GM10847 (cell line): Measurements from ENCODE around the gene FGFRL1.

ENCODE experiments used
- POLR2A ChIP-seq: IDR thresholded peaks from 2 replicates; pipeline ENCODE4 v1.6.1; 2011; ENCODE audit not compliant: insufficient read length; ENCODE audit errors: extremely low read depth

Gene FGFRL1

DNA sequence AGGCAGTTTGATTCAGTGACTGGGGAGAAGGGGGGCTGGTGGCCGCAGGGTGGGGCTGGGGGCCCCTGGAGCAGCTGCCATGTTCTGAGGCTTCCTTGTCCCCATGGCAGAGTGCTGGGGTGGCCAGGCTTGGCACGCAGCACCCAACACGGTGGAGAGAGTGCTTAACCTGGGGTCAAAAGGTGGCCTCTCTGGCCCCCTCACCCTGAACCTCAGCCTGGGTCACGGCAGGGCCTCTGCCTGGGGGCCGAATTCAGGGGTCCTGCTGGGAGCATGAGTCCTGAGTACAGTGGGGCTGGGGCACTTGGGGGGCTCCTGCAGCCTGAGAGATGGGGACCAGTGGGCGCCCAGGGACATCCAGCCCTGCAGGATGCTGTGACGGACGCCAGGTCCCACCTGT, 19.9 kb downstream of the FGFRL1 start:
- TF ChIP-seq POLR2A: no peak

DNA sequence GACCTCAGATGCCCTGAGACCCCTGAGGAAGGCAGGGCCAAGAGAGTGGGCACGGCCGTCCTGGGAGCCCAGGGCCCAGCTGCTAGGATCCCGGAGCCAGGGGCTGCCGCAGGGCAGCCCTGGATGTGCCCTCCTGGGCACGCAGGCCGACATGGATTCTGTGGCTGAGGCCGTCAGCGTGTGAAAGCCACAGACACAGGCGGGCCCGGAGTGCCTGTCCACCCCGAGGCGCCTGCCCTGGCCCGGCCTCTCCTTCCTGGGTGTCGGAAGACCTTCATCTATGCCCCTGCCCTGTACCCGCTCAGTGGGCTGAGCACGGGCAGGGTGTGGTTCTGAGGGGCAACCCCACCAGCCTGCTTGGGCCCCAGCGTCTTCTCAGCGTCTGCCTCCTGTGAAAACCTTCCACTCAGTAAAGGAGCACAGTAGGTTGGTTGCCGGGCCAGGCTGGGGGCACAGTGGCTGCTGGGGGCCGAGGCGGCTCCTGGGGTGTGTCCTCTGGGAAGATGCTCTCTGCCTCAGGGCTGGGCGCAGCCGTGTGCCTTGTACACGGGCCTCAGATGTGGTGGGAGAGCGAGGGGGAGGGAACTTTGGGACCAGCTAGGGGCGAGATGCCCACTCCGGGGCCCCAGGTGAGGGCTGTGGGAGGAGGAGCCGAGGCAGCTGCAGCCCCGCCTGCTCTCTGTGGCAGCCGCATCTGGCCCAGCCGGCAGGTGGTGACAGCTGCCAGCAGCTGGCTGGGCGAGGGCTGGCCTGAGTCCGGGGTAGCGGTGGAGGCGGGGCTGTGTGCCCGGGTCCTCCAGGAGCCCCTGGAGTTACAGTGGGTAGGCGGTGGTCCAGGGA, 20.8 kb downstream of the FGFRL1 start:
- no peak for TF ChIP-seq POLR2A

DNA sequence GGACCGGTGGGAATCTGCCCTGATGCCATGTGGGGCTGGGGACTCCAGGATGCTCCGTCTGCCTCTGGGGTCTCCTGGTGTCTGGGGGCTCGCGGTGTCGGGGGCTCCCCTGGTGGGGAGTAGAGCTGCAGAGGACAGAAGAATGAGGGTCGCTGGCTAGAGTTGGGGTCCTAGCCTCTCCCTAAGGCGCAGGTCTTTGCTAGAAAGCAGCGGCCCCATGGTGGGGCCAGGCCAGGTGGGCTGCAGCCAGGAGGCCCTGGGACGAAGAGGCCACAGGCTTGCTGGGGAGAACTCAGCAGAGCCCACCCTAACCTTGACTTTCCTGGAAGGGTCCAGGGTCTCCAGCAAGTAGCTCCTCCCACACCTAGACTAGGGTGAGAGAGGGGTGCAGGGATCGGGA, 21.4 kb downstream of the FGFRL1 start:
- no peak for TF ChIP-seq POLR2A

DNA sequence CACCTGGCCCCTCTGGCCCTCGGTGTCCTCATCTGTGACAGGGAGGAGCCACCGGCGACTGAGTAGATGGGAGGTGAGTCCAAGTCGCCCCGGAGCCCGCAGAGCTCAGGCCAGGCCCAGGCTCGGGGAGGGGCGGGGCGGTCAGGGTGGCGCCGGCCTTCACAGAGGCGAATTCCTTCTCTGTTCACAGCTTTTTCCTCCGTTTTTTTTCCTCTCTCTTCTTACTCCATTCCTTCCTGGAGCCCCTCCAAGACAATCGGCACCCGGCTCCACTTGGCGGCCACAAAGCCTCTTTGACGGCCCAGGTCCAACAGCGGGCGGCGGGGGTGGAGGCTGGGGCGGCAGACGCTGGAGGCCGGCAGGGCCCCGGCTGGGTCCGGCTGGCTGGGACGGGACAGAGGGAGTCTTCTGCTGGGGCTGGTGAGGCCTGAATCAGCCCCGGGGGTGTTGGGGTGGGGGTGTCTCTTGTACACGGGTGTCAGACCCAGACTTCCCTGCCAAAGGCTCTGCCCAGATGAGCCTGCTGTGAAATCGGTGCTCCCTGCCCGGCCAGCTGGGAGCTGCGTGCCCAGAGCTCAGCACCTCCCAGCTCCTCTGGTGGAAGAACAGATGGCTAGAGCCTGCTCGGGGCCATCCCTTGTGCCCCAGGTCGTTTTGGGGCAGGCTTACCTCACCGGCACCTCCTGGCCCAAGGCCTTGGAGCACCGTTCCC, 22.6 kb downstream of the FGFRL1 start:
- no peak for TF ChIP-seq POLR2A

DNA sequence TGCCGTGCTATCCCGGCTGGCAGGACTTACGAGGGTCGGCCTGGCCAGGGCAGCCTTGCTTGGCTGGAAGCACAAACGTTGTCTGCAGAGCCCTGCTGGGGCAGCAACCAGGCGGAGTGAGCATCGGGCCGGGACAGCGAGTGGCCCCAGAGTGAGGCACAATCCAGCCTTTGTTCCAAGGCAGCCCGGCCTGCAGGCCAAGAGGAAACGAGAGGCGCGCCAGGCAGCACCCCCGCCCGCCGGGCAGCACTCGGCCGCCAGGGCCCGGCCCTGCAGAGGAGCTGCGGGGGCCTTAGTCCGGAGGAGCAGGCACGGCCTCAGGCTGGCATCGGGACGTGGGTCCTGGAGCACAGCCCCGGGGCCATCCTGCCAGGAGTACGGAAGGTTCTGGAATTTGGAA, 24.1 kb downstream of the FGFRL1 start:
- no peak for TF ChIP-seq POLR2A

DNA sequence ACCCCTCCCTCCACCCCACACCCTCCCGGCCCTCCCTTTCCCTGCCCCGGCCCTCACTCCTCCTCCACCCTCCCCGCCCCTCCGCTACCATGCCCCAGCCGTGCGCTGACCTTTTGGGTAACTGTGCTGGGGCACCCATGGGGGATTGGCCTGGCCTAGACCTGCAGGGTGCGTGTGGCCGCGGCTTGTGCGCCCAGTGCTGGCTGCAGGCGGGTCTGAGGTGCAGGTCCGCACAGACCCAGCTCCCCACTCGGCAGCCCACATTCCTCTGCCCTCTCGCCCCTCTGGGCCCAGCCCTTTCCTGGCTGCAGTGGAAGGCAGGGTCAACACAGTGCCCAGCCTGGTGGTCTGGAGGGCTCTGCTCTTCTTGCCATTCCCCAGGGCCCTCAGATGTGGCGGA, 24.7 kb downstream of the FGFRL1 start:
- no peak for TF ChIP-seq POLR2A

DNA sequence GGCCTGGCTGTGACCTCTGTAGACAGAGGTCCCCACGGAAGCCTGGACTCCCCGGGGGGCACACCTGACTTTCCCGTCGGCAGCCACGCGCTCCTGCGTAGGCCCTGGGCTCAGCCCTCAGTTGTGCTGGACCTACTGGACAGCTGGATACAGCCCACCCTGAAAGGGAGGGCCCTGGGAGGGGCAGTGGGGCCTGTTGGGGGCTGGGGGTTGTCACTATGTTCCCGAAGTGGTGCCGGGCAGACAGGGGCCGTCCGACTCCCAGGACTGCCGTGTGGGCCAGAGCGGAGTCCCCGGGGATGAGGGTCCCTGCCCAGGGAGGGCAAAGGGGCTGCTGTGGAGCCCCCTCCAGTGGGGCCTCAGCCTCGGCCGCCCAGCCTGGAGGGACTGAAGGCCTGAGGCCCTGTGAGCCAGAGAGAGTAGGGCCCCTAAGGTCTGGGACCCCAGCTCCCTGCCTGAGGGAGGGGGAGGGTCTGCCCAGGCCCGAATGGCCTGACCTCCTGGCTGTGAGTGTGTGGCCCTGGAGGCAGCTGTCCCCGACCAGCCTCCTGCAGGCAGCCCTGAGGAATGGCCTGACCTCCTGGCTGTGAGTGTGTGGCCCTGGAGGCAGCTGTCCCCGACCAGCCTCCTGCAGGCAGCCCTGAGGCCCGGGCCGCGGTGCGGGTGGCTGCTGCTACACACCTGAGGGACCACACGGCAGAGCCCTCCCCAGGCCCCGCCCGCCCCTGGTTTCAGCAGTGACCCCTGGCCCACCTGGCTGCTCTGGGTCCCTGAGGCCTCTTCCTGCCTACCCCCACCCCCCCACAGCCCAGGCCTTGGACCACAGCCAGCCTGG, 25.8 kb downstream of the FGFRL1 start:
- TF ChIP-seq POLR2A: no peak

DNA sequence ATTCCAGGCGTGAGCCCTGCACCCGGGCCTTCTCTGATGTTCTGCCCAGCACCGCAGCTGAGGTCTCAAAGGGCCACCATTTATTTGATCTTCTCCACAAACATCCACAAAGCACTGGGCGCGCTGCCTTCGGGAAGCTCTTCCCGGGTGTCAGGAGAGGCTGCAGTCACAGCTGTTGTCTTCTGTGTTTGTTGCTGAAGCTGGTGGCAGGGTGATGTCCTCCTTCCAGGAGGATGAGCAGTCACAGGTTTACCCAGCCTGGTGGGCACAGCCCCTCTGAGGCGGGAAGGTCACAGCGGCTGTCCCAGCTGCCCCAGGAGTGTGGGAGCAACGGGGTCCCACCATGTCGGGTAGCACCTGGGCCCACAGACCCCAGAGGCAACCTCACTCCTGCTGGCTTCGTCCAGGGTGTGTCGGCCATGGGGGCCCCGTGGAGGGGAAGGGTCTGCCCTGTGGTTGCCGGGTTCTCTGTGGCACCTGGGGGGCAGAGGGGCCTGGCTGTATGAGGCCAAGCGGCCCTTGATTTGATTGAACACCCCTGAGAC, 27.6 kb downstream of the FGFRL1 start:
- TF ChIP-seq POLR2A: no peak

DNA sequence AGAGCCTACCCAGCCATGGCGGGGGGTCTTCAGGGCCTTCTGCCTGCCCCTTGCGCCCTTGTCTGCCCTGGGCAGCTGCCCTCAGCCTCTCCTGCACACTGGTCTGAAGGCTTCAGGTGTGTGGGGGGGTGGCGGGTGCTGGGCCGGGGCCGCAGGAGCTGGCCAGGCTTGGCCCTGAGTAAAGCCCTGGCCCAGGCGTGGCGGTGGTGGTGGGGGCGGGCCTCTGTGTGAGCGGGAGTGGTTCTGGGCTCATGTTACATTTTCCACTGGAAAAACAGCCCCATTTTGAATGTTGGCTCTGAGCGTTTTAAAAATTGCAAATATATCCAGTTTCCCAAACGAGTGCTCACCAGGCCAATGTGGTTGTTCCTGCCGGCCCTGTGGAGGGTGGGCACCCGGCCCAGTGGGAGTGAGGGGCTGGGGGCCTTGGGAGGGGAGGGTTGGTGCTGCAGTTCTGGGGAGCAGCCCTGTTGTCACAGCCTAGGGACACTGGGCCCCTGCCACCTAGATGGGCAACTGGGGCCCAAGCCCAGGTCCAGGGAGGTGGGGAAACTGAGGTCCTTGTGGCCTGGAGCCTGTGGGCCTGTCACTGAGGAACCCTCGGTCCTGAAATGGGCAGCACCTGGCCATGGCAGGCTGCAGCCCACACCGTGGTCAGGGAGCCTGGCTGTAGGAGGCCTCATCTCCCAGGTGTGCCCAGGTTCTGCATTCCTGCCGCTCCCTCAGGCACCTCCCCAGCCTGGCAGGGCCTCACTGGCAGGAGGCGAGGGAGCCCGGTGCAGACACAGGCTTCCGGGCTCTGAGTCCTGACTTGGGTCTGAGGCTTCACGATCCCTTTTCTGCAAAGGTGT, 28.3 kb downstream of the FGFRL1 start:
- TF ChIP-seq POLR2A: no peak

DNA sequence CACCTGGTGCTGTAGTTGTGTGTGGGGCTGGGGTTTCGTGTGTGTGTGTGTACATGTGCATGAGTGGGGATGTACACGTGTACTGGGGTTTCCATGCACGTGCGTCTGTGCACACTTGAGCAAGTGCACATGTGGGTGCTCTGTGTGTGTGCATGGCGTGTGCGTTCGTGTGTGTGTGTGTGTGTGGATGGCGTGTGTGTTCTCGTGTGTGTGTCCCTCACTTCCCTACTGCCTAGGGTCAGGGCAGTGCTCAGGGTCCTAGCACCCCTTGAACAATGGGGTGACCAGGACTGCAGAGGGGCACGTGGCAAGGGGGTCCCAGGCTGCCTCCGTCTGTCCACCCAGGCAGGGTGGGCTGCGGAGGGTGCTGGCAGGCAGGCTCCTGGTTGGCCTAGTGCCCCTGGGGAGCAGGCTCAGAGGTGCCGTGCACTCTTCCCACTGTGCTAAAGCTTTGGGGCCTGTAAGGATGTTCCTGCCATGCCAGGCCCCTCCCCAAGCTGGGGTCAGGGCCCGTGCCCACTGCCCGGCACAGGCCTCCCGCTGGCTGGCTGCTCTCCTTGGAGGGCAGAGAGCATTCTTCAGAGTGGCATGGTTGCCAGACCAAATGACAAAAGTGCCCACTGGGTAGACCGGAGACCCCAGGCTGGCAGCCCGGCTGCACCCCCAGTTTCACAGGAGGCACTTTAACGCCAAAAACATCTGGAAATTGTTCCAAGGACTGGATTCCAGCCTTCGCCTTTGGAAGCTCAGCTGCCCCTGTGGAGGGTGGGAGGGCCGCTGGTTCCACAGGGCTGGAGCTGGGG, 29.1 kb downstream of the FGFRL1 start:
- TF ChIP-seq POLR2A: no peak

DNA sequence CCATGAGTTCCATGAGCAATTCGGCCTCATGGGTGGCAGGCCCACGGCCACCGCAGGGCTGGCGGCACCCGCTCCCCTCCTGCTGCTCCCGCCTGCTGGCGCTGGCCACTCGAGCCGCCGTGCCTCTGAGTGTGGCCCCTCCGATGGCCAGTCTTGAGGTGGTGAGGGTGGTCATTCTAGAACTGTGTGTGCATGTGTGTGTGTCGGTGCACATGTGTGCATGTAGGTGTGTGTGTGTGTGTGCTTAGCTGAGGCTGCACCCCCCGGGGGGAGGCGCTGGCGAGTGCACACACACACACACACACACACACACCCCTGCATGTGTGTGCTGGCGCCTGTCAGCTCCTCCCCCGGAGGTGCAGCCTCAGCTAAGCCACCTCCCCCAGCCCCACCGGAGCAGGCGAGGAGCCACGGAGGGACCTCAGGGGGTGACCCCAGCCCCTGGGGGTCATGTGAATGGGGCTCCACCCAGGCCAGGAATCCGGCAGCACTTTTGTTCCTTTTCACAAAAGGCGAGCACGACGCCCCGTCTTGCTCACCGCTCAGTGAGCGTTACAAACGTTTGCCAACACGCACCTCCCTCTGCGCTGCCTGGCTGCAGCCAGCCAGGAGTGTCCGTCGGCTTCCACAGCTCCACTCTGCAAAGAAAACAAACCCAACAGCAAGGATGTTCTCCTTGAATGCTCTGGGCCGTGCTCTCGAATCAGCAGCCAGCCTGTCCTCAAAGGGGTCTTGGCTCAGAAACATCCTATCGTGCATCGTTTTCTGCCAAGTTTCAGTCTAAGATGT, 29.9 kb downstream of the FGFRL1 start:
- TF ChIP-seq POLR2A: no peak

DNA sequence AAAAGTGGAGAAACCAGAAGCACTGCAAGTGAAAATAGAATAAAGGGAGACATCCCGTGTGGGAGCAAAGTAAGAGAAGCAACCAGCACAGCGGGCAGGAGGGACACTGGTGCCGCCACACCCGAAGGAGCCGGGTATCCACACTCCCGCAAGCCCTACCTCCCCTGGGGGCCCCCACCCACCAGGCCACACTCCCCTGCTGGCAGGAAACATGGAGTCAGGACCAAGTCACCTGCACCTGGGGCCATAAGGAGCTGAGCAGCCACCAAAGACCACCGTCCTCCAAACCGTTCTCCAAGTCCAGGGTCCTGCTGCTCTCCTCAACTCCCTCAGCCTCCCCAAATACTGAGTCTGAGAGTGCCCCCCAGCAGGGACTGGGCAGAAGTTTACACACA, 30.5 kb downstream of the FGFRL1 start:
- TF ChIP-seq POLR2A: no peak
